Glomerular endothelial cell (primary cell): Measurements from ENCODE around the gene TPRA1. TPM values are rescaled to one million over a fixed set of nuclear protein-coding genes. Genes with fewer than 3 reads are reported as not detected.
"Not testable (repeated sequence)": the region's sequence is repeated elsewhere in the genome, so short reads cannot be mapped to it uniquely, and the experiment has no call there.

Source experiments
- DNase-seq: peaks from one replicate; pipeline ENCODE4 v3.0.0-alpha.2; 2011; ENCODE audit warnings: low read depth, low spot score; ENCODE audit errors: extremely low read depth
- total RNA-seq: library from RNA; depleted of rRNA; stranded (reverse); fragments of >200 nt; gene quantifications from 2 replicates; pipeline ENCODE4 v1.2.3, GENCODE V29; 2015

The TPRA1 gene
- total RNA-seq, 1 donor from 2014 or later = 59.3 TPM

- no peak for DNase-seq
Observed at GRCh38 chr3:127539366-127540060, 51.0 kb downstream of the TPRA1 start.

DNA sequence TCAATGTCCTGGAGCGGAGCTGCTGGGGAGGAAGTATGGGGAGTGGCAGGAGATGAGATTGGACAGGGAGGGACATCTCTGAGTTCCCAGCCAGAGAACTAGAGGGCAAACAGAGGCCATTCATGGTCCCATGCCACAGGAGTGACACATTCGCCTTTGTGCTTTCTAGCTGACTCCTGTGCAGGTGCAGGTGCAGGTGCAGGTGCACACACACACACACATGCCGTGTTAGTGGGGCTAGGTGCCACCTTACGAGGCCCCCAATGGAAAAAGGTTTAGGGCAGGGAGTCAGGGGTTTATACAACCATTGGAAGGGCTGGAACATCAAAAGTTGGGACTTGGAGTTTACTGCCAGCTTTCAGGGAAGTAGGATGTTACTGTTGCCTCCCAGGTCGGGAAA lies 52.0 kb downstream of the TPRA1 start:
- no peak for DNase-seq

GRCh38 chr3:127536830-127537812 lies 53.4 kb downstream of the TPRA1 start:
- no peak for DNase-seq

DNA sequence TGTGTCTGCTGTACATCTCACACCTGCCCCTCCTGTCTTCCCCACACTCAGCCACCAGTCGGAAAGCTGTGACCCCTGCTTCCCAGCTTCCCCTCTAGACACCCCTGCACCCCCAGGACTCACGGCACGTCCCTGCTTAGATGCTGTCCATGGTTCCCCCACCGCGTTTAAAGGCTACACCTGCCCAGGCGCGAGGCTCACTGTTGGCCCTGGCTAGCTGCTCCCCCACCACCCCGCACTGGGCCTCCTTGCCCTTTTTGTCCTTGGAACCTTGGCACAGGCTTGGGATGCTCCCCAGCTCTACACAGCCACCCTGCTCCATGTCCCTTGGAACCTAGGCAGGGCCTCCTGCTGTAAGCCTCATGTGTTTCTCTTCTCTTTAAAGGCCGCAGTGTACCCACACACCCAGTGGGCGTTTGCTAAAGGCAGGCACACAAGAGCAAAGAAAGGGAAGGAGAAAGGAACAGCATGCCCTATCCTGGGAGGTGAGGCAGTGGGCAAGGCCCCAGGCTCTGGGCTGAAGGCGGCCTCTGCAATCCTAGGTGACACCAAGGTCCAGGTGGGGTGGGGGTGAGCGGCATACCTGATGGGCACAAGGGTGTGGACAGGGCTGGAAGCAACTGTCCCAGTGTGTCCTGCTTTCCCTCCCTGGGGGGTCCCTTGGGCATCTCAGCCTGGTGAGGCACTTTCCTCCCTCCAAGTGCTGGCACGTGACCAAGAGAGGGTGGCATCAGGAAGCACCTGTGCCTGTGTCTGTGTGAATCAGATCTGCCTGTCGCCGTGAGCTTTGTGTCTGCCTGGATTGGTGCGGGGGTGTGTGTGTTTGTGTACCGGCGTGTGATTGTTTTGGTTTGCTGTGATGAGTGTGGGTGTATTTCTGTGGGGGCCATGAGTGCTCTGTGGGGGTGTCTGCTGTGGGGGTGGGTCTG lies 54.4 kb downstream of the TPRA1 start:
- DNase-seq = no peak

- no peak for DNase-seq
Observed at GRCh38 chr3:127535106-127535785, 55.3 kb downstream of the TPRA1 start.

GRCh38 chr3:127534564-127534963 lies 56.0 kb downstream of the TPRA1 start:
- DNase-seq = no peak

- no peak for DNase-seq
Observed at GRCh38 chr3:127534161-127534451, 56.4 kb downstream of the TPRA1 start.

- no peak for DNase-seq
Observed at GRCh38 chr3:127532561-127533203, 57.9 kb downstream of the TPRA1 start.

DNA sequence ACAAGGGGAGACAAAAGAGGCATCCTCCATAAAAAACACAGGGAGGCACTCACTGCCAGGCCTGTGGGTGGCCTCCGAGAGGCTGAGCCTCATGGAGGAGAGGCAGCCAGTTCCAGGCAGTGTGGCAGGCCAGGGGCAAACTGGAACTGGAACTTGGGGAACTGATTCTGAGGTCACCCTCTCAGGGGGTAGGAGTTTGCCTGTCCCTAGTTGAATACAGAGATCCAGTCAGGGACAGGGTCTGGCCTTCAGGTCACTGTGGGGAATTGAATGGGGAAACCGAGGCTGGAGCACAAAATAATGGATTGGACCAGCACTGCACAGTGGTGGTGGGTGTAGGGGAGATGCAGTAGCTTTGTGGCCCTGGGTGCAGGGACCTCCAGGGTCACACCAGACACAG lies 58.7 kb downstream of the TPRA1 start:
- DNase-seq = no peak

GRCh38 chr3:127530863-127531262 lies 59.7 kb downstream of the TPRA1 start:
- not testable (repeated sequence) for DNase-seq

- no peak for DNase-seq
Observed at GRCh38 chr3:127529346-127530188, 61.0 kb downstream of the TPRA1 start.

- no peak for DNase-seq
Observed at GRCh38 chr3:127525373-127525772, 65.2 kb downstream of the TPRA1 start.

DNA sequence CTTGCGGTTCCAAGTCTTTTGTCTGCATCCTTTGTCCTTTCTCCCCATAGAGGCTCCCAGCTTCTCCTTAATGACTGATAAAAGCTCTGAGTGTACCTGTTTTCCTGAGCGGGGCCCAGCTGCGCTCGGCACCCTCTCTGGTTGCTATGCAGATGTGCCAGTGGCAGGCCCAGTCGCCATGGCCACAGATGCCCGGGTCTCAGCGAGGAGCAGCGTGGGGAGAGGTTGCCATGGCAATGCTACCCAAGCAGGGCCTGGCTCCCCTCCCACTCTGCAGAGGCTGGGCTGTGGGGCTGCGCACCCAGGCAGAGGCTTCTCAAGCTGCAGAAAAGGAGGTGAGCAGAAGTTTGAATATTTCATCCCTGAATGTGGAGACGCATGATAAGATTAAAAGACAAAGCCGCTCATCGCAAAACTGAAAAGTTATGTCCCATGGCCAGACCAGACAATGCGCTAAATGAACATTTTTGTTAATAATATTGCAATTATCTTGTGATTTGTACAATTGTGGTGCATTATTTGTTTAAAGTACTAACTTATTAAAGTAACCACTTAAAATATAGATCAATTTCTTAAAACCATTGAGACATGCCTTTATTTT lies 66.1 kb downstream of the TPRA1 start:
- no peak for DNase-seq

Other genes with a start within 250 kb of the TPRA1 start
- gene MCM2, start 7.7 kb upstream of the TPRA1 start, total RNA-seq = 18.7 and 28.9 TPM in 2 replicates
- gene PODXL2, start 38.5 kb upstream of the TPRA1 start, total RNA-seq = 20.5 and 21.5 TPM in 2 replicates
- 10.9 and 16.7 TPM in 2 replicates for gene ABTB1, start 82.2 kb upstream of the TPRA1 start, total RNA-seq
- 59.4 and 85.0 TPM in 2 replicates for gene MGLL, start 231.8 kb upstream of the TPRA1 start, total RNA-seq